Caco-2 (cell line): ENCODE measurements around the gene RNH1. TPM values are rescaled to one million over a fixed set of nuclear protein-coding genes. Genes with fewer than 3 reads are reported as not detected.

Experiments used
- BruUV-seq: library from RNA; stranded (reverse); fragments of 400-500 nt; replicated peaks from 2 replicates; lab custom pipeline; 2021; lab: Mats Ljungman, UMichigan
- CTCF ChIA-PET: fragments of 300-600 bp; sonication (Branson Sonifier 250); formaldehyde crosslinking; loops from one replicate; lab custom pipeline; 2022; ENCODE audit warnings: antibody characterized with exemption; lab: Charles Lee
- POLR2A ChIA-PET: fragments of 300-600 bp; sonication (Branson Sonifier 250); formaldehyde crosslinking; loops from one replicate; lab custom pipeline; 2022; ENCODE audit warnings: antibody characterized with exemption; lab: Charles Lee
- DNase-seq, 2 experiments: peaks; one replicate each; pipeline versions ENCODE4 v3.0.0 to v3.0.0-alpha.2; 2020 to 2022
- H3K27me3 ChIP-seq: replicated peaks from 2 replicates; pipeline ENCODE4 v1.6.0; 2011; ENCODE audit warnings: low read length; ENCODE audit not compliant: control insufficient read depth, insufficient read depth
- H3K36me3 ChIP-seq: 2 replicates; pipeline ENCODE4 v1.5.1; 2011; ENCODE audit warnings: low read length; ENCODE audit not compliant: control insufficient read depth, insufficient read depth
- H3K4me1 ChIP-seq: fragments of 250-450 bp; sonication (Bioruptor Pico); 2 replicates; pipeline ENCODE4 v1.5.1; 2020; ENCODE audit warnings: mild to moderate bottlenecking
- H3K4me3 ChIP-seq: 2 replicates; pipeline ENCODE4 v1.5.1; 2011; ENCODE audit warnings: low read depth, mild to moderate bottlenecking, control low read depth, low read length
- H3K9me3 ChIP-seq: fragments of 250-450 bp; sonication (Bioruptor Pico); 2 replicates; pipeline ENCODE4 v1.5.1; 2020; ENCODE audit warnings: mild to moderate bottlenecking, moderate library complexity
- H3K27ac Mint-ChIP-seq: one replicate; pipeline ENCODE4 v1.8.0; 2022; ENCODE audit warnings: mixed read lengths; ENCODE audit not compliant: unreplicated experiment
- H3K27me3 Mint-ChIP-seq: one replicate; pipeline ENCODE4 v1.8.0; 2022; ENCODE audit warnings: mixed read lengths; ENCODE audit not compliant: insufficient read depth, unreplicated experiment
- H3K36me3 Mint-ChIP-seq: one replicate; pipeline ENCODE4 v1.8.0; 2022; ENCODE audit warnings: mild to moderate bottlenecking, mixed read lengths; ENCODE audit not compliant: insufficient read depth, unreplicated experiment
- H3K4me1 Mint-ChIP-seq: one replicate; pipeline ENCODE4 v1.8.0; 2022; ENCODE audit warnings: low read depth, mixed read lengths; ENCODE audit not compliant: unreplicated experiment
- H3K4me3 Mint-ChIP-seq: one replicate; pipeline ENCODE4 v1.8.0; 2022; ENCODE audit warnings: mild to moderate bottlenecking, moderate library complexity, mixed read lengths; ENCODE audit not compliant: unreplicated experiment
- H3K9me3 Mint-ChIP-seq: one replicate; pipeline ENCODE4 v1.8.0; 2022; ENCODE audit warnings: mixed read lengths; ENCODE audit not compliant: unreplicated experiment
- intact Hi-C: fragments of 100-400 bp; cut with micrococcal nuclease; formaldehyde crosslinking; loops from one replicate; pipeline ENCODE4 v1.10.0; 2022; ENCODE audit not compliant: unreplicated experiment
- total RNA-seq: library from RNA; stranded (reverse); gene quantifications from 2 replicates; pipeline ENCODE4 v1.2.3, GENCODE V29; 2022
- TF ChIP-seq, protein P1 (sequence below), 2 experiments: fragments of 200-600 bp in 1 of 2; IDR thresholded peaks; 1 replicate in 1 of 2; 2 replicates in 1 of 2; pipeline versions ENCODE4 v1.5.1 to v1.8.0; 2011 to 2022; ENCODE audit warnings: antibody characterized with exemption in 1 of 2, control low read depth in 1 of 2, inconsistent platforms in 1 of 2, low read depth in 1 of 2, low read length in 1 of 2, mild to moderate bottlenecking in 1 of 2, moderate library complexity in 1 of 2; ENCODE audit not compliant: insufficient read depth in 1 of 2, severe bottlenecking in 1 of 2, unreplicated experiment in 1 of 2

The RNH1 gene
- total RNA-seq, 1 experiment from 2014 or later: 136 TPM

- Histone ChIP-seq H3K4me3 (no peak overlapping the region), H3K4me1 (peaks cover 10% of the 10 kb centered on the region), H3K9me3 (peaks cover 6% of the 10 kb centered on the region; the same call in 1 of the 2 replicates), H3K36me3 (no peaks in the 10 kb centered on the region), H3K27me3 (no peaks in the 10 kb centered on the region)
- TF ChIP-seq, protein P1, sequence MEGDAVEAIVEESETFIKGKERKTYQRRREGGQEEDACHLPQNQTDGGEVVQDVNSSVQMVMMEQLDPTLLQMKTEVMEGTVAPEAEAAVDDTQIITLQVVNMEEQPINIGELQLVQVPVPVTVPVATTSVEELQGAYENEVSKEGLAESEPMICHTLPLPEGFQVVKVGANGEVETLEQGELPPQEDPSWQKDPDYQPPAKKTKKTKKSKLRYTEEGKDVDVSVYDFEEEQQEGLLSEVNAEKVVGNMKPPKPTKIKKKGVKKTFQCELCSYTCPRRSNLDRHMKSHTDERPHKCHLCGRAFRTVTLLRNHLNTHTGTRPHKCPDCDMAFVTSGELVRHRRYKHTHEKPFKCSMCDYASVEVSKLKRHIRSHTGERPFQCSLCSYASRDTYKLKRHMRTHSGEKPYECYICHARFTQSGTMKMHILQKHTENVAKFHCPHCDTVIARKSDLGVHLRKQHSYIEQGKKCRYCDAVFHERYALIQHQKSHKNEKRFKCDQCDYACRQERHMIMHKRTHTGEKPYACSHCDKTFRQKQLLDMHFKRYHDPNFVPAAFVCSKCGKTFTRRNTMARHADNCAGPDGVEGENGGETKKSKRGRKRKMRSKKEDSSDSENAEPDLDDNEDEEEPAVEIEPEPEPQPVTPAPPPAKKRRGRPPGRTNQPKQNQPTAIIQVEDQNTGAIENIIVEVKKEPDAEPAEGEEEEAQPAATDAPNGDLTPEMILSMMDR (IDR thresholded peaks at IDR 0.05; ENCODE audit: insufficient read depth in 1 of 2, low read depth in 1 of 2, low read length in 1 of 2, severe bottlenecking in 1 of 2, unreplicated experiment in 1 of 2): no peak
- intact Hi-C loops: no loop called here
- peaks cover 23% of the 10 kb centered on the region for H3K36me3 Mint-ChIP-seq
- peaks cover 15% of the 10 kb centered on the region for H3K9me3 Mint-ChIP-seq
- CTCF ChIA-PET: no interaction called here
- no peak overlapping the region for H3K27ac Mint-ChIP-seq
- POLR2A ChIA-PET: no interaction called here
- H3K27me3 Mint-ChIP-seq: no peaks in the 10 kb centered on the region
- no peak overlapping the region for H3K4me3 Mint-ChIP-seq
- no TSS peak for BruUV-seq
- no peaks in the 10 kb centered on the region for H3K4me1 Mint-ChIP-seq
- no peak for DNase-seq
Observed at GRCh38 chr11:516400-516799, 9.4 kb upstream of the RNH1 start.

- peaks cover 10% of the 10 kb centered on the region for H3K4me1 ChIP-seq
- ChIA-PET POLR2A (no interaction called here), CTCF (no interaction called here)
- Mint-ChIP-seq H3K27me3 (no peaks in the 10 kb centered on the region), H3K27ac (no peak overlapping the region), H3K4me1 (no peaks in the 10 kb centered on the region), H3K36me3 (peaks cover 24% of the 10 kb centered on the region), H3K4me3 (no peak overlapping the region), H3K9me3 (peaks cover 15% of the 10 kb centered on the region)
- no peaks in the 10 kb centered on the region for H3K27me3 ChIP-seq
- peaks cover 6% of the 10 kb centered on the region; the same call in 1 of the 2 replicates for H3K9me3 ChIP-seq
- no TSS peak for BruUV-seq
- intact Hi-C loops: no loop called here
- no peaks in the 10 kb centered on the region for H3K36me3 ChIP-seq
- TF ChIP-seq, protein P1 (IDR thresholded peaks at IDR 0.05; ENCODE audit: insufficient read depth in 1 of 2, low read depth in 1 of 2, low read length in 1 of 2, severe bottlenecking in 1 of 2, unreplicated experiment in 1 of 2): no peak
- H3K4me3 ChIP-seq: no peak overlapping the region
- DNase-seq: no peak
Observed at GRCh38 chr11:515131-515530, 8.1 kb upstream of the RNH1 start.

DNA sequence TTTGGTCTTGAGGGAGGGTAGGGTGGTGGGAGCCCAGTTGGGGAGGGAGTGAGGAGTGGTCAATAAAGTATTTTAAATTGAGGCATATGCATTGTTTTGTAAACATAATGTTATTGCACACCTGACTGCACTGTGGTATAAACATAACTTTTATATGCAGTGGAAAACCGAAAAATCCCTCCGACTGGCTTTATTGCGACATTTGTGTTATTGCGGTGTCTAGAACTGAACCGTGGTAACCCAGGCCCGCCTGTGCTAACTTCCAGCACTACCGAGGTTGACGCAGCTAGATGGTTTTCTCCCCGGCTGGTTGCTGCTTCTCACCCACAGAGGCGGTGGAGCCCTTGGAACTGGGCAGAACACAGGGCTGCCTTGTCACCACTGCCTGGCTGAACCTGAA lies 7.6 kb upstream of the RNH1 start:
- no peak for DNase-seq

More for the DNA sequence above, 7.6 kb upstream of the RNH1 start:
- H3K9me3 ChIP-seq: peaks cover 6% of the 10 kb centered on the region; the same call in 1 of the 2 replicates
- Mint-ChIP-seq H3K4me1 (no peaks in the 10 kb centered on the region), H3K36me3 (peaks cover 30% of the 10 kb centered on the region), H3K9me3 (peaks cover 15% of the 10 kb centered on the region), H3K27ac (no peak overlapping the region), H3K27me3 (no peaks in the 10 kb centered on the region), H3K4me3 (no peak overlapping the region)
- H3K36me3 ChIP-seq: no peaks in the 10 kb centered on the region
- BruUV-seq: no TSS peak
- TF ChIP-seq, protein P1 (IDR thresholded peaks at IDR 0.05; ENCODE audit: insufficient read depth in 1 of 2, low read depth in 1 of 2, low read length in 1 of 2, severe bottlenecking in 1 of 2, unreplicated experiment in 1 of 2): no peak
- no peak overlapping the region for H3K4me3 ChIP-seq
- intact Hi-C loops: no loop called here
- H3K4me1 ChIP-seq: peaks cover 10% of the 10 kb centered on the region
- ChIA-PET CTCF (no interaction called here), POLR2A (no interaction called here)
- H3K27me3 ChIP-seq: no peaks in the 10 kb centered on the region
